K562 (cell line): Measurements from ENCODE around the gene C11orf58. TPM values are rescaled to one million over a fixed set of nuclear protein-coding genes. Genes with fewer than 3 reads are reported as not detected.

Experiments used
- ESRRB ChIP-seq: fragments of 250-450 bp; sonication (Bioruptor Pico); IDR thresholded peaks from 2 replicates; pipeline ENCODE4 v1.5.0; 2020; ENCODE audit warnings: mild to moderate bottlenecking, moderate library complexity, borderline replicate concordance
- FOXP4 ChIP-seq: sonication (generic); formaldehyde crosslinking; IDR thresholded peaks from 2 replicates; pipeline ENCODE4 v1.8.0; 2022; ENCODE audit warnings: mild to moderate bottlenecking, missing genetic modification reagents, borderline replicate concordance
- L3MBTL2 ChIP-seq: fragments of 450-650 bp; IDR thresholded peaks from 2 replicates; pipeline ENCODE4 v1.6.1; 2016; ENCODE audit warnings: mild to moderate bottlenecking, moderate library complexity
- NFRKB ChIP-seq: fragments of 450-650 bp; IDR thresholded peaks from 2 replicates; pipeline ENCODE4 v1.6.1; 2016; ENCODE audit warnings: low read depth
- NRF1 ChIP-seq, 2 experiments: fragments of 450-650 bp; IDR thresholded peaks in 1 of 2; conservative IDR thresholded peaks in 1 of 2; 2 replicates each; pipeline ENCODE4 v1.6.1; 2014; ENCODE audit warnings: mild to moderate bottlenecking in 2 of 2
- PHF20 ChIP-seq: fragments of 450-650 bp; IDR thresholded peaks from 2 replicates; pipeline ENCODE4 v1.6.1; 2018; ENCODE audit not compliant: partially characterized antibody
- SMARCC2 ChIP-seq: fragments of 450-650 bp; IDR thresholded peaks from 2 replicates; pipeline ENCODE4 v1.6.1; 2017; ENCODE audit warnings: antibody characterized with exemption, moderate library complexity, mild to moderate bottlenecking, low read depth
- SP1 ChIP-seq: sonication (generic); formaldehyde crosslinking; IDR thresholded peaks from 2 replicates; pipeline ENCODE4 v1.8.1; 2022; ENCODE audit warnings: mild to moderate bottlenecking, missing genetic modification reagents
- ZKSCAN3 ChIP-seq: fragments of 250-450 bp; sonication (Bioruptor Pico); IDR thresholded peaks from 2 replicates; pipeline ENCODE4 v1.4.0; 2020
- ZNF639 ChIP-seq, 2 experiments: fragments of 200-800 bp in 1 of 2; sonication (Bioruptor generic) in 1 of 2; sonication (generic) in 1 of 2; formaldehyde crosslinking in 1 of 2; IDR thresholded peaks in 1 of 2; conservative IDR thresholded peaks in 1 of 2; 2 replicates each; pipeline versions ENCODE4 v1.5.0 to v1.6.1; 2016 to 2020; ENCODE audit warnings: missing compliant biosample characterization in 1 of 2, missing genetic modification characterization in 1 of 2, missing genetic modification reagents in 1 of 2
- ZNF77 ChIP-seq: fragments of 250-450 bp; sonication (Bioruptor Pico); IDR thresholded peaks from 2 replicates; pipeline ENCODE4 v1.5.0; 2020
- polyA plus RNA-seq, 8 experiments: library from polyadenylated mRNA; depleted of rRNA in 4 of 8; stranded (reverse) in 5 of 8; unstranded in 3 of 8; fragments of >200 nt; fragmentation: Nextera tagmentation in 2 of 8; fragmentation: Illumina TruSeq in 1 of 8; extraction: Ambion mirVana in 2 of 8; extraction: Trizol in 1 of 8; gene quantifications; 2 replicates each; pipeline versions ENCODE4 v1.2.1 to v1.2.3, GENCODE V29; 2011 to 2014; ENCODE audit warnings: inconsistent platforms in 1 of 8, missing spikeins in 1 of 8
- total RNA-seq, 7 experiments: library from RNA; depleted of rRNA in 6 of 7; stranded (reverse); fragments of >200 nt in 6 of 7; fragmentation: Illumina TruSeq in 2 of 7; extraction: Trizol in 2 of 7; gene quantifications; 2 replicates each; pipeline versions ENCODE4 v1.2.1 to v1.2.3, GENCODE V29; 2011 to 2021; ENCODE audit warnings: low replicate concordance in 1 of 7
- TF ChIP-seq, protein P1 (sequence below): fragments of 450-650 bp; IDR thresholded peaks from 2 replicates; pipeline ENCODE4 v1.6.1; 2018; ENCODE audit warnings: mild to moderate bottlenecking, low read depth; ENCODE audit not compliant: partially characterized antibody
- TF ChIP-seq, protein P2 (sequence below): fragments of 450-650 bp; IDR thresholded peaks from 2 replicates; pipeline ENCODE4 v1.6.1; 2016; ENCODE audit warnings: low read depth

The C11orf58 gene
- total and polyA plus RNA-seq, 9 of the 15 experiments (the other 6 are each of a cell fraction or from before 2014, with no cell fraction given), result 104 to 421 (median 247) TPM

DNA sequence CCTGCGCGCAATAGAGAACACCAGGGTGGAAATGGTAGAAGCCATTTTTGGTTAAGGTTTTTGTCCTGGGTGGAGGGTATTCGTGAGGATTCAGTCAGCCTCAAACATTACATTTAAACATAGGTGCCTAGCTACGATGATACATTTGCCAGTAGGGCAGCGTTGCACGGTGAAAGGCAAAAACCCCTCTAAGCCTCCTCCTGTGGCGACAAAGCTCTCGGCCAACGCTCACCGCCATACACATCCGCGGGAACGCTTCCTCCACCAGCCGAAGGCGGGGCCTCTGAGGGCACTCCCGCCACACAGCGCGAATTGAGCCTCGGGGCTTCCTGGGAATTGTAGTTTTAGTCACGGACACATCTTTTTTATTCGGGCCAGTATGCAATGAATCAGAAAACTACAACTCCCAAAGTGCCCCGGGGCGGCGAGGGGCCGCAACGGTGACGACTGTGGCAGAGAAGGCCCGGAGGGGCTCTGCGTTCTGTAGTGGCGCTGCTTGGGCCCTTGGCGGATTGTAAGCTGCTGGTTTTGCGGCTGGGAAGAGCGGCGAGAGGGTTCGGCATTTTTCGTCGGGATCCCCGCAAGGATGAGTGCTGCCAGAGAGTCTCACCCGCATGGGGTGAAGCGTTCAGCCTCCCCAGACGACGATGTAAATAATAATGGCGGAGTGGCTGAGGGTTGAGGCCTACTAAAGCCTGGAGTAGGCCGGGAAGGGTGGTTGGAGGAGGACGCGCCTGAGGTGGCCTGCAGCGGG is at the start of gene C11orf58 (continued):
- TF ChIP-seq FOXP4 (CRISPR knock-in tag), result peak; percentile 69; the same call in 1 of the 2 replicates
- TF ChIP-seq SMARCC2, result no peak
- TF ChIP-seq ZKSCAN3 (CRISPR knock-in tag), result no peak
- TF ChIP-seq NFRKB, result peak; percentile 98
- TF ChIP-seq, protein P1, sequence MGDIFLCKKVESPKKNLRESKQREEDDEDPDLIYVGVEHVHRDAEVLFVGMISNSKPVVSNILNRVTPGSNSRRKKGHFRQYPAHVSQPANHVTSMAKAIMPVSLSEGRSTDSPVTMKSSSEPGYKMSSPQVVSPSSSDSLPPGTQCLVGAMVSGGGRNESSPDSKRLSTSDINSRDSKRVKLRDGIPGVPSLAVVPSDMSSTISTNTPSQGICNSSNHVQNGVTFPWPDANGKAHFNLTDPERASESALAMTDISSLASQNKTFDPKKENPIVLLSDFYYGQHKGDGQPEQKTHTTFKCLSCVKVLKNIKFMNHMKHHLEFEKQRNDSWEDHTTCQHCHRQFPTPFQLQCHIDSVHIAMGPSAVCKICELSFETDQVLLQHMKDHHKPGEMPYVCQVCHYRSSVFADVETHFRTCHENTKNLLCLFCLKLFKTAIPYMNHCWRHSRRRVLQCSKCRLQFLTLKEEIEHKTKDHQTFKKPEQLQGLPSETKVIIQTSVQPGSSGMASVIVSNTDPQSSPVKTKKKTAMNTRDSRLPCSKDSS, result no peak
- TF ChIP-seq ZNF77 (CRISPR knock-in tag), result no peak
- peak; percentile 77 for TF ChIP-seq PHF20
- peak; percentile 80; the same call in 1 of the 2 replicates for TF ChIP-seq L3MBTL2
- peak; percentile 46; the same call in 1 of the 2 replicates for TF ChIP-seq SP1 (CRISPR knock-in tag)
- TF ChIP-seq ESRRB (CRISPR knock-in tag), result no peak
- TF ChIP-seq, protein P2, sequence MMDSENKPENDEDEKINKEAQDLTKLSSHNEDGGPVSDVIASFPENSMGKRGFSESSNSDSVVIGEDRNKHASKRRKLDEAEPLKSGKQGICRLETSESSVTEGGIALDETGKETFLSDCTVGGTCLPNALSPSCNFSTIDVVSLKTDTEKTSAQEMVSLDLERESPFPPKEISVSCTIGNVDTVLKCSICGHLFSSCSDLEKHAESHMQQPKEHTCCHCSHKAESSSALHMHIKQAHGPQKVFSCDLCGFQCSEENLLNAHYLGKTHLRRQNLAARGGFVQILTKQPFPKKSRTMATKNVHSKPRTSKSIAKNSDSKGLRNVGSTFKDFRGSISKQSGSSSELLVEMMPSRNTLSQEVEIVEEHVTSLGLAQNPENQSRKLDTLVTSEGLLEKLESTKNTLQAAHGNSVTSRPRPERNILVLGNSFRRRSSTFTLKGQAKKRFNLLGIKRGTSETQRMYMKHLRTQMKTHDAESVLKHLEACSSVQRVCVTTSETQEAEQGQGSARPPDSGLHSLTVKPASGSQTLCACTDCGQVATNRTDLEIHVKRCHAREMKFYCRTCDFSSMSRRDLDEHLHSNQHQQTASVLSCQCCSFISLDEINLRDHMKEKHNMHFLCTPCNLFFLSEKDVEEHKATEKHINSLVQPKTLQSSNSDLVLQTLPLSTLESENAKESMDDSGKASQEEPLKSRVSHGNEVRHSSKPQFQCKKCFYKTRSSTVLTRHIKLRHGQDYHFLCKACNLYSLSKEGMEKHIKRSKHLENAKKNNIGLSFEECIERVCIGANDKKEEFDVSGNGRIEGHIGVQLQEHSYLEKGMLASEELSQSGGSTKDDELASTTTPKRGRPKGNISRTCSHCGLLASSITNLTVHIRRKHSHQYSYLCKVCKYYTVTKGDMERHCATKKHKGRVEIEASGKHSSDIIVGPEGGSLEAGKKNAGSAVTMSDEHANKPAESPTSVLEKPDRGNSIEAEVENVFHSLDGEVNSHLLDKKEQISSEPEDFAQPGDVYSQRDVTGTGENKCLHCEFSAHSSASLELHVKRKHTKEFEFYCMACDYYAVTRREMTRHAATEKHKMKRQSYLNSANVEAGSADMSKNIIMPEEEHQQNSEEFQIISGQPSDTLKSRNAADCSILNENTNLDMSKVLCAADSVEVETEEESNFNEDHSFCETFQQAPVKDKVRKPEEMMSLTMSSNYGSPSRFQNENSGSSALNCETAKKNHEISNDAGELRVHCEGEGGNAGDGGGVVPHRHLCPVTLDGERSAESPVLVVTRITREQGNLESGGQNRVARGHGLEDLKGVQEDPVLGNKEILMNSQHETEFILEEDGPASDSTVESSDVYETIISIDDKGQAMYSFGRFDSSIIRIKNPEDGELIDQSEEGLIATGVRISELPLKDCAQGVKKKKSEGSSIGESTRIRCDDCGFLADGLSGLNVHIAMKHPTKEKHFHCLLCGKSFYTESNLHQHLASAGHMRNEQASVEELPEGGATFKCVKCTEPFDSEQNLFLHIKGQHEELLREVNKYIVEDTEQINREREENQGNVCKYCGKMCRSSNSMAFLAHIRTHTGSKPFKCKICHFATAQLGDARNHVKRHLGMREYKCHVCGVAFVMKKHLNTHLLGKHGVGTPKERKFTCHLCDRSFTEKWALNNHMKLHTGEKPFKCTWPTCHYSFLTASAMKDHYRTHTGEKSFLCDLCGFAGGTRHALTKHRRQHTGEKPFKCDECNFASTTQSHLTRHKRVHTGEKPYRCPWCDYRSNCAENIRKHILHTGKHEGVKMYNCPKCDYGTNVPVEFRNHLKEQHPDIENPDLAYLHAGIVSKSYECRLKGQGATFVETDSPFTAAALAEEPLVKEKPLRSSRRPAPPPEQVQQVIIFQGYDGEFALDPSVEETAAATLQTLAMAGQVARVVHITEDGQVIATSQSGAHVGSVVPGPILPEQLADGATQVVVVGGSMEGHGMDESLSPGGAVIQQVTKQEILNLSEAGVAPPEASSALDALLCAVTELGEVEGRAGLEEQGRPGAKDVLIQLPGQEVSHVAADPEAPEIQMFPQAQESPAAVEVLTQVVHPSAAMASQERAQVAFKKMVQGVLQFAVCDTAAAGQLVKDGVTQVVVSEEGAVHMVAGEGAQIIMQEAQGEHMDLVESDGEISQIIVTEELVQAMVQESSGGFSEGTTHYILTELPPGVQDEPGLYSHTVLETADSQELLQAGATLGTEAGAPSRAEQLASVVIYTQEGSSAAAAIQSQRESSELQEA, result no peak
- TF ChIP-seq ZNF639 (CRISPR knock-in tag; conservative IDR thresholded peaks at IDR 0.05 in 1 of 2, IDR thresholded peaks at IDR 0.05 in 1 of 2), result peak; percentile 53 to 57; a peak in 1 of 4 replicates
- TF ChIP-seq NRF1 (conservative IDR thresholded peaks at IDR 0.05 in 1 of 2, IDR thresholded peaks at IDR 0.05 in 1 of 2), result 0 out of 4 replicates have a peak, but pooled peaks have one; percentile 2 to 31
